T-helper 1 cell treated with Interleukin-12 subunit alpha and Interleukin-12 subunit beta and Interleukin-4 antibody, amounts not matched to agents 30 μg/mL and 1 μg/mL, for 36 hours (primary cell): Measurements from ENCODE around the gene CST4.
"Not testable (repeated sequence)": the region's sequence is repeated elsewhere in the genome, so short reads cannot be mapped to it uniquely, and the experiment has no call there.

Source experiments
- H3K27ac Mint-ChIP-seq: one replicate; pipeline ENCODE4 v1.8.0; 2021; ENCODE audit warnings: mild to moderate bottlenecking, mixed read lengths
- H3K27me3 Mint-ChIP-seq: one replicate; pipeline ENCODE4 v1.8.0; 2021; ENCODE audit warnings: low read depth, mixed read lengths
- H3K36me3 Mint-ChIP-seq: one replicate; pipeline ENCODE4 v1.8.0; 2021; ENCODE audit warnings: low read depth, mixed read lengths
- H3K4me1 Mint-ChIP-seq: one replicate; pipeline ENCODE4 v1.8.0; 2021; ENCODE audit warnings: low read depth, mixed read lengths
- H3K4me3 Mint-ChIP-seq: one replicate; pipeline ENCODE4 v1.8.0; 2021; ENCODE audit warnings: mild to moderate bottlenecking, moderate library complexity, mixed read lengths
- H3K9me3 Mint-ChIP-seq: one replicate; pipeline ENCODE4 v1.8.0; 2021; ENCODE audit warnings: mixed read lengths

The CST4 gene

GRCh38 chr20:23661002-23661429 is 27.8 kb downstream of the CST4 start:
- H3K27me3 Mint-ChIP-seq, result no peaks in the 10 kb centered on the region
- no peak overlapping the region for H3K27ac Mint-ChIP-seq
- no peak overlapping the region for H3K4me3 Mint-ChIP-seq
- no peaks in the 10 kb centered on the region for H3K9me3 Mint-ChIP-seq
- no peaks in the 10 kb centered on the region for H3K4me1 Mint-ChIP-seq
- no peaks in the 10 kb centered on the region for H3K36me3 Mint-ChIP-seq

GRCh38 chr20:23659989-23660837 is 28.6 kb downstream of the CST4 start:
- Mint-ChIP-seq H3K4me1 (no peaks in the 10 kb centered on the region), H3K4me3 (no peak overlapping the region), H3K27me3 (peaks cover 3% of the 10 kb centered on the region)

GRCh38 chr20:23659610-23659988 is 29.2 kb downstream of the CST4 start:
- not testable (repeated sequence) for H3K9me3 Mint-ChIP-seq, H3K4me1 Mint-ChIP-seq, H3K27ac Mint-ChIP-seq, H3K27me3 Mint-ChIP-seq, H3K4me3 Mint-ChIP-seq, H3K36me3 Mint-ChIP-seq

More at GRCh38 chr20:23659989-23660837, 28.6 kb downstream of the CST4 start:
- no peaks in the 10 kb centered on the region for H3K9me3 Mint-ChIP-seq
- no peaks in the 10 kb centered on the region for H3K36me3 Mint-ChIP-seq
- no peak overlapping the region for H3K27ac Mint-ChIP-seq

- Mint-ChIP-seq H3K36me3 (no peaks in the 10 kb centered on the region), H3K9me3 (no peaks in the 10 kb centered on the region), H3K27me3 (peaks cover 10% of the 10 kb centered on the region), H3K4me1 (no peaks in the 10 kb centered on the region), H3K27ac (no peak overlapping the region), H3K4me3 (no peak overlapping the region)
Observed at GRCh38 chr20:23658989-23659609, 29.7 kb downstream of the CST4 start.

GRCh38 chr20:23658336-23658735 is 30.5 kb downstream of the CST4 start:
- Mint-ChIP-seq H3K4me1 (no peaks in the 10 kb centered on the region), H3K27me3 (peaks cover 10% of the 10 kb centered on the region), H3K27ac (no peak overlapping the region), H3K4me3 (no peak overlapping the region), H3K36me3 (no peaks in the 10 kb centered on the region), H3K9me3 (no peaks in the 10 kb centered on the region)

- Mint-ChIP-seq H3K27me3 (peaks cover 10% of the 10 kb centered on the region), H3K36me3 (no peaks in the 10 kb centered on the region), H3K4me1 (no peaks in the 10 kb centered on the region), H3K9me3 (no peaks in the 10 kb centered on the region), H3K4me3 (no peak overlapping the region), H3K27ac (no peak overlapping the region)
Observed at GRCh38 chr20:23657202-23657601, 31.6 kb downstream of the CST4 start.

- Mint-ChIP-seq H3K27me3 (peaks cover 10% of the 10 kb centered on the region), H3K36me3 (no peaks in the 10 kb centered on the region), H3K4me3 (no peak overlapping the region), H3K9me3 (no peaks in the 10 kb centered on the region), H3K4me1 (no peaks in the 10 kb centered on the region), H3K27ac (no peak overlapping the region)
Observed at GRCh38 chr20:23656372-23656771, 32.5 kb downstream of the CST4 start.

GRCh38 chr20:23655491-23656211 is 33.2 kb downstream of the CST4 start:
- no peak overlapping the region for H3K4me3 Mint-ChIP-seq

GRCh38 chr20:23654717-23655116 is 34.1 kb downstream of the CST4 start:
- Mint-ChIP-seq H3K4me3 (no peak overlapping the region), H3K27ac (no peak overlapping the region), H3K27me3 (peaks cover 10% of the 10 kb centered on the region), H3K36me3 (no peaks in the 10 kb centered on the region), H3K4me1 (no peaks in the 10 kb centered on the region), H3K9me3 (no peaks in the 10 kb centered on the region)

More at GRCh38 chr20:23655491-23656211, 33.2 kb downstream of the CST4 start:
- H3K4me1 Mint-ChIP-seq, result no peaks in the 10 kb centered on the region
- H3K9me3 Mint-ChIP-seq, result no peaks in the 10 kb centered on the region
- no peak overlapping the region for H3K27ac Mint-ChIP-seq
- no peaks in the 10 kb centered on the region for H3K36me3 Mint-ChIP-seq
- peaks cover 10% of the 10 kb centered on the region for H3K27me3 Mint-ChIP-seq

GRCh38 chr20:23654000-23654399 is 34.8 kb downstream of the CST4 start:
- no peaks in the 10 kb centered on the region for H3K9me3 Mint-ChIP-seq
- no peak overlapping the region for H3K27ac Mint-ChIP-seq
- H3K4me1 Mint-ChIP-seq, result no peaks in the 10 kb centered on the region
- no peaks in the 10 kb centered on the region for H3K36me3 Mint-ChIP-seq
- H3K27me3 Mint-ChIP-seq, result peaks cover 10% of the 10 kb centered on the region
- no peak overlapping the region for H3K4me3 Mint-ChIP-seq

- no peak overlapping the region for H3K27ac Mint-ChIP-seq
- no peaks in the 10 kb centered on the region for H3K36me3 Mint-ChIP-seq
- H3K4me1 Mint-ChIP-seq, result no peaks in the 10 kb centered on the region
- H3K9me3 Mint-ChIP-seq, result no peaks in the 10 kb centered on the region
- H3K4me3 Mint-ChIP-seq, result no peak overlapping the region
- peaks cover 10% of the 10 kb centered on the region for H3K27me3 Mint-ChIP-seq
Observed at GRCh38 chr20:23653400-23653938, 35.4 kb downstream of the CST4 start.

GRCh38 chr20:23652926-23653325 is 35.9 kb downstream of the CST4 start:
- Mint-ChIP-seq H3K27me3 (peaks cover 10% of the 10 kb centered on the region), H3K9me3 (no peaks in the 10 kb centered on the region), H3K4me1 (no peaks in the 10 kb centered on the region)

GRCh38 chr20:23652371-23652770 is 36.5 kb downstream of the CST4 start:
- Mint-ChIP-seq H3K27me3 (peaks cover 10% of the 10 kb centered on the region), H3K4me1 (no peaks in the 10 kb centered on the region), H3K36me3 (no peaks in the 10 kb centered on the region), H3K27ac (no peak overlapping the region), H3K4me3 (no peak overlapping the region), H3K9me3 (no peaks in the 10 kb centered on the region)

More at GRCh38 chr20:23652926-23653325, 35.9 kb downstream of the CST4 start:
- no peak overlapping the region for H3K27ac Mint-ChIP-seq
- no peak overlapping the region for H3K4me3 Mint-ChIP-seq
- H3K36me3 Mint-ChIP-seq, result no peaks in the 10 kb centered on the region

GRCh38 chr20:23651117-23651516 is 37.7 kb downstream of the CST4 start:
- Mint-ChIP-seq H3K4me1 (no peaks in the 10 kb centered on the region), H3K27ac (no peak overlapping the region), H3K9me3 (no peaks in the 10 kb centered on the region), H3K36me3 (no peaks in the 10 kb centered on the region), H3K4me3 (no peak overlapping the region), H3K27me3 (peaks cover 10% of the 10 kb centered on the region)
